DND-41 (cell line): ENCODE results near the gene ANKMY1.

Experiments used
- ATAC-seq: fragments of 200-7000 bp; cut with Tn5 transposase; 3 replicates; pipeline ENCODE4 v1.9.1; 2021; ENCODE audit warnings: low read depth; ENCODE audit not compliant: insufficient read depth
- DNase-seq: peaks from one replicate; pipeline ENCODE4 v3.0.0-alpha.2; 2020
- H2AFZ ChIP-seq: 2 replicates; pipeline ENCODE4 v1.6.0; 2012; ENCODE audit warnings: low read depth, low read length
- H3K27ac ChIP-seq: 2 replicates; pipeline ENCODE4 v1.5.1; 2012; ENCODE audit warnings: low read length, inconsistent platforms
- H3K27me3 ChIP-seq: fragments of 200-600 bp; sonication (generic); 2 replicates; pipeline ENCODE4 v1.6.0; 2012; ENCODE audit warnings: low read length, mild to moderate bottlenecking, inconsistent platforms; ENCODE audit not compliant: insufficient read depth, poor library complexity
- H3K36me3 ChIP-seq: 2 replicates; pipeline ENCODE4 v1.5.1; 2012; ENCODE audit warnings: low read length, inconsistent platforms; ENCODE audit not compliant: insufficient read depth
- H3K4me1 ChIP-seq: 2 replicates; pipeline ENCODE4 v1.5.1; 2012; ENCODE audit warnings: mild to moderate bottlenecking, low read length; ENCODE audit not compliant: insufficient read depth
- H3K4me2 ChIP-seq: 2 replicates; pipeline ENCODE4 v1.6.0; 2012; ENCODE audit warnings: mild to moderate bottlenecking, moderate library complexity, low read length, inconsistent platforms; ENCODE audit not compliant: insufficient read depth
- H3K4me3 ChIP-seq, 2 experiments: fragments of 200-600 bp in 1 of 2; shearing (Covaris generic) in 1 of 2; 2 replicates each; pipeline ENCODE4 v1.5.1; 2012 to 2016; ENCODE audit warnings: inconsistent platforms in 2 of 2, low read length in 2 of 2, mild to moderate bottlenecking in 2 of 2, low read depth in 1 of 2, moderate library complexity in 1 of 2
- H3K79me2 ChIP-seq: 2 replicates; pipeline ENCODE4 v1.6.0; 2012; ENCODE audit warnings: low read length, inconsistent platforms; ENCODE audit not compliant: insufficient read depth
- H3K9ac ChIP-seq: 2 replicates; pipeline ENCODE4 v1.6.0; 2012; ENCODE audit warnings: low read depth, mild to moderate bottlenecking, inconsistent platforms, low read length, moderate library complexity
- H3K9me3 ChIP-seq: 2 replicates; pipeline ENCODE4 v1.5.1; 2012; ENCODE audit warnings: low read length, moderate library complexity, mild to moderate bottlenecking, inconsistent platforms; ENCODE audit not compliant: insufficient read depth, severe bottlenecking
- H4K20me1 ChIP-seq: 2 replicates; pipeline ENCODE4 v1.6.0; 2012; ENCODE audit warnings: low read length; ENCODE audit not compliant: insufficient read depth
- EZH2 ChIP-seq: IDR thresholded peaks from 3 replicates; pipeline ENCODE4 v1.6.1; 2012; ENCODE audit warnings: borderline replicate concordance, low read depth, mild to moderate bottlenecking, moderate library complexity, low read length, inconsistent platforms; ENCODE audit not compliant: severe bottlenecking
- TF ChIP-seq, protein P1 (sequence below): IDR thresholded peaks from 2 replicates; pipeline ENCODE4 v1.5.1; 2012; ENCODE audit warnings: borderline replicate concordance, low read length, moderate library complexity, mild to moderate bottlenecking; ENCODE audit not compliant: poor library complexity, severe bottlenecking; ENCODE audit errors: extremely low read depth

The ANKMY1 gene

DNA sequence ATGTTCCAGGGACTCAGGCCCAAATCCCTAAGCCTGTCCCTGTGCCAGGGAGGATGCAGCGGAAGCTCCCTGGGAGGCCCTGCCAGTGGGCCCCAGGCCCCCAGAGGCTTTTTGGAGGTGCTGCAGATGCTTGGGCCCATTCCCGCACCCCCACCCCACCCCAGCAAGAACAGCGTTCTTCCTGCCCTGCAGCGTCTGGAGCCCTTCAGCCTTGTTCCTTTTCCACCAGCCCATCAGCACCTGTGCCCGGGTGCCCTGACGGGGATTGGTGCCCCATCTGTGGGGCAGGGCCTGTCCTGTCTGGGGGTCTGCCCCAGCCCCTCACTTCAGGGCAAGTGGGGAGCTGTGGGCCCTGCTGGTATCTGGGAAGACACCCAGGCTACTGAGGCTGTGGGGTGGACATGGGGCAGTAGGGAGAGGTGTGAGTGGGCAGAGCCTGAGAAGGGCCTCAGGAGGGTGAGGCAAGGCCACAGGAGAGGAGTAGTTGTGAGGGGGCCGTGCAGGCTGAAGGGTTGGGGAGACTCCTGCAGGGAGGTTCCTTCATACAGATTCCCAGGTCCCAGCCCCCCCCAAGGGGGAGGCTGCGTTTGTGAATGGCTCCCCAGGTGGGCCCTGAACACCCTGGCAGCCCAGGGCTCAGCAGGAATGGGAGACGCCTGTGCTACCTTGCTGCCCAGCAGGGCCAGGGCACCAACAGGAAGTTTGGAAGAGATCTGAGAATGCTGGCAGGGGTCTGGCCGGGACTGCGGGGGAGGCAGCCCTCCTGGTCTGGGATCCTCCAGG is 12.9 kb upstream of the ANKMY1 start:
- peaks cover 52% of the 10 kb centered on the region for H3K79me2 ChIP-seq
- ATAC-seq (no peak), DNase-seq (no peak)
- no peaks in the 10 kb centered on the region for H3K9me3 ChIP-seq
- H3K4me3 ChIP-seq = no peak overlapping the region
- peaks cover 43% of the 10 kb centered on the region for H3K4me1 ChIP-seq
- TF ChIP-seq, protein P1, sequence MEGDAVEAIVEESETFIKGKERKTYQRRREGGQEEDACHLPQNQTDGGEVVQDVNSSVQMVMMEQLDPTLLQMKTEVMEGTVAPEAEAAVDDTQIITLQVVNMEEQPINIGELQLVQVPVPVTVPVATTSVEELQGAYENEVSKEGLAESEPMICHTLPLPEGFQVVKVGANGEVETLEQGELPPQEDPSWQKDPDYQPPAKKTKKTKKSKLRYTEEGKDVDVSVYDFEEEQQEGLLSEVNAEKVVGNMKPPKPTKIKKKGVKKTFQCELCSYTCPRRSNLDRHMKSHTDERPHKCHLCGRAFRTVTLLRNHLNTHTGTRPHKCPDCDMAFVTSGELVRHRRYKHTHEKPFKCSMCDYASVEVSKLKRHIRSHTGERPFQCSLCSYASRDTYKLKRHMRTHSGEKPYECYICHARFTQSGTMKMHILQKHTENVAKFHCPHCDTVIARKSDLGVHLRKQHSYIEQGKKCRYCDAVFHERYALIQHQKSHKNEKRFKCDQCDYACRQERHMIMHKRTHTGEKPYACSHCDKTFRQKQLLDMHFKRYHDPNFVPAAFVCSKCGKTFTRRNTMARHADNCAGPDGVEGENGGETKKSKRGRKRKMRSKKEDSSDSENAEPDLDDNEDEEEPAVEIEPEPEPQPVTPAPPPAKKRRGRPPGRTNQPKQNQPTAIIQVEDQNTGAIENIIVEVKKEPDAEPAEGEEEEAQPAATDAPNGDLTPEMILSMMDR = no peak
- TF ChIP-seq EZH2 = no peak
- no peak overlapping the region for H2AFZ ChIP-seq
- peak overlapping the region; percentile 81 for H3K4me2 ChIP-seq
- peaks cover 52% of the 10 kb centered on the region for H4K20me1 ChIP-seq
- no peaks in the 10 kb centered on the region for H3K27me3 ChIP-seq
- H3K27ac ChIP-seq = no peak overlapping the region
- peaks cover 52% of the 10 kb centered on the region for H3K36me3 ChIP-seq
- H3K9ac ChIP-seq = peak overlapping the region; percentile 88

DNA sequence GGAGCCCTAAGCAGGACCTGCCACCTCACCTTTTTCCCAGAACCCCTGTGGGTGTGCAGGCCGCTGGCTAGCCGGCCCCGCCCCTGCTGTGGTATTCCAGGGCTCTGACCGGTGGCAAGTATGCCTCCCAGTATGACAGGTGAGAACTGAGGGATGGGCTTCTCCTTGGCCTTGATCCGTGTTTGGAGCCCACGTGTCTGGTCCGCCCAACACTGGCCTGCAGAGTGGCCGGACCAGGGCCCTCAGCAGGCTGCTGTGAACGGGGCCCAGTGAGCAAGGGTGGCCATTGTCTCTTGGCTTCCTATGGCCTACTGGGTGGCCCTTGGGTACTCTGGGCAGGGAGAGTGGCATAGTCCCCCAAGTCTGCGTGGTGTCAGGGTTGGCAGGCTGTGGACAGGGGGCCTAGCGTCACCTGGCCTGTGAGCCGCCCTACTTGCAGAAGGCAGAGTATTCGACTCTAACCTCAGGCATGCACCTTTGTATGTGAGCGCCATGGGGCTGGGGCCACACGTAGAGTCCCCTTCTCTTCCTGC is 12.3 kb upstream of the ANKMY1 start:
- Histone ChIP-seq H4K20me1 (peaks cover 47% of the 10 kb centered on the region), H3K9me3 (no peaks in the 10 kb centered on the region), H3K4me2 (peak overlapping the region; percentile 81), H3K4me1 (peaks cover 50% of the 10 kb centered on the region), H3K79me2 (peaks cover 52% of the 10 kb centered on the region), H3K27ac (no peak overlapping the region; the same call in 1 of the 2 replicates), H2AFZ (no peak overlapping the region), H3K9ac (peak overlapping the region; percentile 88), H3K36me3 (peaks cover 45% of the 10 kb centered on the region), H3K4me3 (peak overlapping the region in 1 of 2 experiments; percentile 71; a peak in 2 of 4 replicates), H3K27me3 (no peaks in the 10 kb centered on the region)
- DNase-seq (no peak), ATAC-seq (no peak)
- no peak for TF ChIP-seq EZH2
- TF ChIP-seq, protein P1 = no peak

DNA sequence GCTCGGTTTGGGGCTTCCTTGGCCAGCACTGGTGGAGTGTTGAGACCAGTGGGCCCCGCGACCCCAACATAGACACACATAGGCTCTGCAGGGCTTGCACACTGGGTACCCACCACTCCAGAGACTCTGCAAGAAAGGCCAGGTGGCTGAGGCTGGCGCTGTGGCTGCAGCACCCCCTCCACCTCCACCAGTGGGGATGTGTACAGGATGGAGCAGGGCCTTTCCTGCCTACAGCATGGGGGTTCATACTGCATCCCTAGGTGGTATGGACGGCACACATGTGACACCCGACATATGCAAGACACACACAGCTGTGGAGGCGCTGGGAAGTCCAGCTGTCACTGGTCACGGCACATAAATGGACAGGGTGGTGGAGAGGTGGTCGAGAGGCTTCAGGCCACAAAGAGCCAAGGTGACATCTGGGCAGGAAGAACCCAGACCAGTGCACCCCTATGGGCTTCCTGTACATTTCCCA is 11.8 kb upstream of the ANKMY1 start:
- peak; percentile 44 for DNase-seq
- Histone ChIP-seq H4K20me1 (peaks cover 43% of the 10 kb centered on the region), H3K27ac (peak overlapping the region; percentile 62), H2AFZ (no peak overlapping the region), H3K27me3 (no peaks in the 10 kb centered on the region), H3K4me2 (peak overlapping the region; percentile 81), H3K36me3 (peaks cover 40% of the 10 kb centered on the region), H3K79me2 (peaks cover 54% of the 10 kb centered on the region), H3K4me1 (peaks cover 55% of the 10 kb centered on the region), H3K9me3 (no peaks in the 10 kb centered on the region), H3K9ac (peak overlapping the region; percentile 88), H3K4me3 (peak overlapping the region; percentile 64 to 71; a peak in 3 of 4 replicates)
- TF ChIP-seq, protein P1 = no peak
- TF ChIP-seq EZH2 = no peak
- ATAC-seq = no peak
